Measurements from ENCODE around the gene GLYATL3. TPM values are rescaled to one million over a fixed set of nuclear protein-coding genes. Genes with fewer than 3 reads are reported as not detected.
"Not testable (repeated sequence)": the region's sequence is repeated elsewhere in the genome, so short reads cannot be mapped to it uniquely, and the experiment has no call there.

Gene GLYATL3
- total RNA-seq, 1 donor: not detected

GRCh38 chr6:49462927-49463611, 36.7 kb upstream of the GLYATL3 start, which contains the start of the genes CENPQ and MMUT:
CENPQ (plus strand) TSS chr6:49463370; CDS start chr6:49470177, 6,807 bp downstream.
MMUT (minus strand) TSS chr6:49463253; CDS start chr6:49459466, 3,787 bp downstream.
- no peak for TF ChIP-seq CTCF (IDR thresholded peaks at IDR 0.05; ENCODE audit: insufficient read depth, low read depth, low read length)
- peak; percentile 96 for DNase-seq (ENCODE audit: low read depth)
- peak within 1 kb of the TSS; percentile 99 for H3K4me3 ChIP-seq (ENCODE audit: low read depth, low read length)

- TF ChIP-seq CTCF (IDR thresholded peaks at IDR 0.05; ENCODE audit: insufficient read depth, low read depth, low read length): no peak
- peak overlapping the region; percentile 99 for H3K4me3 ChIP-seq (ENCODE audit: low read depth, low read length)
- DNase-seq (ENCODE audit: low read depth): no peak
Observed at GRCh38 chr6:49463612-49463967, 36.1 kb upstream of the GLYATL3 start.

- H3K4me3 ChIP-seq (ENCODE audit: low read depth, low read length): no peak overlapping the region
- no peak for DNase-seq (ENCODE audit: low read depth)
- TF ChIP-seq CTCF (IDR thresholded peaks at IDR 0.05; ENCODE audit: insufficient read depth, low read depth, low read length): no peak
Observed at GRCh38 chr6:49464691-49465090, 35.0 kb upstream of the GLYATL3 start.

GRCh38 chr6:49468042-49468441, 31.7 kb upstream of the GLYATL3 start:
- no peak for TF ChIP-seq CTCF (IDR thresholded peaks at IDR 0.05; ENCODE audit: insufficient read depth, low read depth, low read length)
- DNase-seq (ENCODE audit: low read depth): no peak

GRCh38 chr6:49476564-49476963, 23.2 kb upstream of the GLYATL3 start:
- not testable (repeated sequence) for DNase-seq (ENCODE audit: low read depth); H3K4me3 ChIP-seq (ENCODE audit: low read depth, low read length)

More at GRCh38 chr6:49468042-49468441, 31.7 kb upstream of the GLYATL3 start:
- no peak overlapping the region for H3K4me3 ChIP-seq (ENCODE audit: low read depth, low read length)

- no peak for TF ChIP-seq CTCF (IDR thresholded peaks at IDR 0.05; ENCODE audit: insufficient read depth, low read depth, low read length)
- no peak overlapping the region for H3K4me3 ChIP-seq (ENCODE audit: low read depth, low read length)
- DNase-seq (ENCODE audit: low read depth): peak; percentile 84
Observed at GRCh38 chr6:49479308-49479970, 20.3 kb upstream of the GLYATL3 start.

- DNase-seq (ENCODE audit: low read depth); H3K4me3 ChIP-seq (ENCODE audit: low read depth, low read length): not testable (repeated sequence)
Observed at GRCh38 chr6:49481846-49482245, 17.9 kb upstream of the GLYATL3 start.

GRCh38 chr6:49483380-49483779, 16.3 kb upstream of the GLYATL3 start:
- H3K4me3 ChIP-seq (ENCODE audit: low read depth, low read length); DNase-seq (ENCODE audit: low read depth): not testable (repeated sequence)

Data from fibroblast of villous mesenchyme (primary cell).